IPS-15b (cell line): ENCODE results near the gene FN3K.
A peak's percentile ranks its signal among the peaks of the same experiment; 100 is the strongest.
"Not testable (repeated sequence)": the region's sequence is repeated elsewhere in the genome, so short reads cannot be mapped to it uniquely, and the experiment has no call there.

Experiments used
- H3K27me3 ChIP-seq: one replicate; pipeline ENCODE4 v1.6.1; 2013; ENCODE audit warnings: low read length; ENCODE audit not compliant: control insufficient read depth, insufficient read depth
- H3K36me3 ChIP-seq: one replicate; pipeline ENCODE4 v1.6.1; 2013; ENCODE audit warnings: low read length; ENCODE audit not compliant: control insufficient read depth, insufficient read depth
- H3K4me1 ChIP-seq: one replicate; pipeline ENCODE4 v1.6.1; 2013; ENCODE audit warnings: mild to moderate bottlenecking, low read length; ENCODE audit not compliant: control insufficient read depth, insufficient read depth
- H3K4me3 ChIP-seq: one replicate; pipeline ENCODE4 v1.5.1; 2013; ENCODE audit warnings: low read depth, low read length
- H3K9ac ChIP-seq: one replicate; pipeline ENCODE4 v1.6.1; 2013; ENCODE audit warnings: low read depth, mild to moderate bottlenecking, low read length
- H3K9me3 ChIP-seq: one replicate; pipeline ENCODE4 v1.6.1; 2013; ENCODE audit warnings: mild to moderate bottlenecking, low read length; ENCODE audit not compliant: control insufficient read depth, insufficient read depth

FN3K gene

GRCh38 chr17:82729479-82730260 lies 5.7 kb upstream of the FN3K start:
- Histone ChIP-seq H3K9me3 (no peaks in the 10 kb centered on the region), H3K27me3 (no peaks in the 10 kb centered on the region), H3K36me3 (peaks cover 2% of the 10 kb centered on the region), H3K4me1 (no peaks in the 10 kb centered on the region), H3K9ac (no peak overlapping the region), H3K4me3 (no peak overlapping the region)

- Histone ChIP-seq H3K4me3 (no peak overlapping the region), H3K36me3 (peaks cover 3% of the 10 kb centered on the region), H3K4me1 (no peaks in the 10 kb centered on the region), H3K9me3 (no peaks in the 10 kb centered on the region), H3K27me3 (no peaks in the 10 kb centered on the region), H3K9ac (no peak overlapping the region)
Observed at GRCh38 chr17:82732118-82732743, 3.2 kb upstream of the FN3K start.

- peak overlapping the region; percentile 56 for H3K4me3 ChIP-seq
- no peak overlapping the region for H3K9ac ChIP-seq
- peaks cover 19% of the 10 kb centered on the region for H3K36me3 ChIP-seq
- no peaks in the 10 kb centered on the region for H3K27me3 ChIP-seq
- no peaks in the 10 kb centered on the region for H3K4me1 ChIP-seq
- H3K9me3 ChIP-seq = peaks cover 4% of the 10 kb centered on the region
Observed at GRCh38 chr17:82736511-82737185, 1.2 kb downstream of the FN3K start.

- no peak overlapping the region for H3K4me3 ChIP-seq
- no peaks in the 10 kb centered on the region for H3K27me3 ChIP-seq
- peaks cover 19% of the 10 kb centered on the region for H3K36me3 ChIP-seq
- H3K9me3 ChIP-seq = peaks cover 4% of the 10 kb centered on the region
- no peaks in the 10 kb centered on the region for H3K4me1 ChIP-seq
- no peak overlapping the region for H3K9ac ChIP-seq
Observed at GRCh38 chr17:82737967-82738877, 2.8 kb downstream of the FN3K start.

GRCh38 chr17:82740906-82741759 lies 5.7 kb downstream of the FN3K start:
- H3K4me1 ChIP-seq = peaks cover 5% of the 10 kb centered on the region
- no peak overlapping the region for H3K9ac ChIP-seq
- H3K9me3 ChIP-seq = peaks cover 4% of the 10 kb centered on the region
- no peak overlapping the region for H3K4me3 ChIP-seq
- no peaks in the 10 kb centered on the region for H3K27me3 ChIP-seq
- H3K36me3 ChIP-seq = peaks cover 16% of the 10 kb centered on the region

- Histone ChIP-seq H3K27me3 (no peaks in the 10 kb centered on the region), H3K4me3 (no peak overlapping the region), H3K9me3 (peaks cover 4% of the 10 kb centered on the region), H3K4me1 (peaks cover 5% of the 10 kb centered on the region), H3K9ac (no peak overlapping the region), H3K36me3 (peaks cover 13% of the 10 kb centered on the region)
Observed at GRCh38 chr17:82743344-82744219, 8.2 kb downstream of the FN3K start.

- not testable (repeated sequence) for H3K4me3 ChIP-seq, H3K9me3 ChIP-seq
- peaks cover 19% of the 10 kb centered on the region for H3K36me3 ChIP-seq
Observed at GRCh38 chr17:82744736-82745135, 9.3 kb downstream of the FN3K start.

GRCh38 chr17:82745524-82745923 lies 10.1 kb downstream of the FN3K start:
- Histone ChIP-seq H3K36me3 (peaks cover 14% of the 10 kb centered on the region), H3K9ac (no peak overlapping the region), H3K4me3 (peak overlapping the region; percentile 18), H3K4me1 (peaks cover 5% of the 10 kb centered on the region), H3K27me3 (peaks cover 5% of the 10 kb centered on the region), H3K9me3 (peaks cover 4% of the 10 kb centered on the region)

More at GRCh38 chr17:82744736-82745135, 9.3 kb downstream of the FN3K start:
- not testable (repeated sequence) for H3K9ac ChIP-seq, H3K27me3 ChIP-seq, H3K4me1 ChIP-seq

- Histone ChIP-seq H3K4me1 (peaks cover 3% of the 10 kb centered on the region), H3K36me3 (peaks cover 9% of the 10 kb centered on the region), H3K9ac (no peak overlapping the region), H3K27me3 (peaks cover 5% of the 10 kb centered on the region), H3K9me3 (no peaks in the 10 kb centered on the region), H3K4me3 (no peak overlapping the region)
Observed at GRCh38 chr17:82748756-82749155, 13.3 kb downstream of the FN3K start.

GRCh38 chr17:82750241-82750908 lies 15.0 kb downstream of the FN3K start:
- Histone ChIP-seq H3K27me3 (peaks cover 5% of the 10 kb centered on the region), H3K9me3 (no peaks in the 10 kb centered on the region), H3K4me3 (peak overlapping the region; percentile 37), H3K36me3 (peaks cover 9% of the 10 kb centered on the region), H3K9ac (no peak overlapping the region), H3K4me1 (peaks cover 5% of the 10 kb centered on the region)
